ENCODE results near the gene ST3GAL6. TPM values are rescaled to one million over a fixed set of nuclear protein-coding genes. Genes with fewer than 3 reads are reported as not detected.

The ST3GAL6 gene
- polyA plus RNA-seq, 1 donor from 2014 or later: 3.7 TPM

GRCh38 chr3:98743071-98743470 is 20.1 kb upstream of the ST3GAL6 start:
- H3K79me2 ChIP-seq (replicated peaks; ENCODE audit: insufficient read depth, low read length): no peaks in the 10 kb centered on the region
- H3K4me2 ChIP-seq (ENCODE audit: low read length): no peak overlapping the region
- no peaks in the 10 kb centered on the region for H3K36me3 ChIP-seq (ENCODE audit: insufficient read depth, low read length)

GRCh38 chr3:98744283-98744682 is 18.9 kb upstream of the ST3GAL6 start:
- H2AFZ ChIP-seq (ENCODE audit: low read depth, low read length): no peak overlapping the region
- no peak for TF ChIP-seq EZH2 (IDR thresholded peaks at IDR 0.05; ENCODE audit: borderline replicate concordance, insufficient read depth, low read length, poor library complexity, severe bottlenecking)
- TF ChIP-seq CTCF (IDR thresholded peaks at IDR 0.05; ENCODE audit: poor library complexity, severe bottlenecking): no peak
- no peak for TF ChIP-seq TAF1 (IDR thresholded peaks at IDR 0.05; ENCODE audit: low read depth)
- TF ChIP-seq POLR2AphosphoS5 (IDR thresholded peaks at IDR 0.05): no peak
- no peak for TF ChIP-seq REST (IDR thresholded peaks at IDR 0.05; ENCODE audit: borderline replicate concordance)
- no peak for TF ChIP-seq EP300 (conservative IDR thresholded peaks at IDR 0.05; ENCODE audit: poor library complexity, severe bottlenecking)
- H3K4me3 ChIP-seq (ENCODE audit: low read length): no peak overlapping the region
- H3K27me3 ChIP-seq (ENCODE audit: insufficient read depth, low read depth, low read length): no peaks in the 10 kb centered on the region
- no peaks in the 10 kb centered on the region for H3K9me2 ChIP-seq (ENCODE audit: insufficient read depth, low read length)
- H4K20me1 ChIP-seq (ENCODE audit: insufficient read depth): no peaks in the 10 kb centered on the region
- H3K4me2 ChIP-seq (ENCODE audit: low read length): no peak overlapping the region
- no peaks in the 10 kb centered on the region for H3F3A ChIP-seq (ENCODE audit: insufficient read depth, low read length, poor library complexity, severe bottlenecking)
- H3K36me3 ChIP-seq (ENCODE audit: insufficient read depth, low read length): no peaks in the 10 kb centered on the region
- no peaks in the 10 kb centered on the region for H3K9me3 ChIP-seq (ENCODE audit: low read length)
- no peaks in the 10 kb centered on the region for H3K79me2 ChIP-seq (replicated peaks; ENCODE audit: insufficient read depth, low read length)
- no peak overlapping the region for H3K27ac ChIP-seq (ENCODE audit: low read length)
- H3K9ac ChIP-seq (ENCODE audit: low read length): no peak overlapping the region

More at GRCh38 chr3:98743071-98743470, 20.1 kb upstream of the ST3GAL6 start:
- no peak for TF ChIP-seq RAD21 (conservative IDR thresholded peaks at IDR 0.05)
- TF ChIP-seq TAF1 (IDR thresholded peaks at IDR 0.05; ENCODE audit: low read depth): no peak
- no peak for TF ChIP-seq EP300 (conservative IDR thresholded peaks at IDR 0.05; ENCODE audit: poor library complexity, severe bottlenecking)
- TF ChIP-seq REST (IDR thresholded peaks at IDR 0.05; ENCODE audit: borderline replicate concordance): no peak
- no peak for TF ChIP-seq EZH2 (IDR thresholded peaks at IDR 0.05; ENCODE audit: borderline replicate concordance, insufficient read depth, low read length, poor library complexity, severe bottlenecking)
- no peak for TF ChIP-seq SMC3 (conservative IDR thresholded peaks at IDR 0.05; ENCODE audit: poor library complexity)
- TF ChIP-seq CTCF (IDR thresholded peaks at IDR 0.05; ENCODE audit: poor library complexity, severe bottlenecking): no peak
- TF ChIP-seq POLR2AphosphoS5 (IDR thresholded peaks at IDR 0.05): no peak
- TF ChIP-seq MXI1 (conservative IDR thresholded peaks at IDR 0.05; ENCODE audit: poor library complexity, severe bottlenecking): no peak
- Histone ChIP-seq H2AFZ (ENCODE audit: low read depth, low read length) (no peak overlapping the region), H3K27ac (ENCODE audit: low read length) (no peak overlapping the region), H3K9ac (ENCODE audit: low read length) (no peak overlapping the region), H4K20me1 (ENCODE audit: insufficient read depth) (no peaks in the 10 kb centered on the region), H3K27me3 (ENCODE audit: insufficient read depth, low read depth, low read length) (no peaks in the 10 kb centered on the region), H3K9me2 (ENCODE audit: insufficient read depth, low read length) (no peaks in the 10 kb centered on the region), H3F3A (ENCODE audit: insufficient read depth, low read length, poor library complexity, severe bottlenecking) (no peaks in the 10 kb centered on the region), H3K9me3 (ENCODE audit: low read length) (no peaks in the 10 kb centered on the region), H3K4me3 (ENCODE audit: low read length) (no peak overlapping the region)
